Measurements from ENCODE around the gene GSX2. TPM values are rescaled to one million over a fixed set of nuclear protein-coding genes. Genes with fewer than 3 reads are reported as not detected.
A peak's percentile ranks its signal among the peaks of the same experiment; 100 is the strongest.

The GSX2 gene
- polyA plus RNA-seq, 1 donor (not counting 4 experiments of a cell fraction or from before 2014, with no cell fraction given): not detected

DNA sequence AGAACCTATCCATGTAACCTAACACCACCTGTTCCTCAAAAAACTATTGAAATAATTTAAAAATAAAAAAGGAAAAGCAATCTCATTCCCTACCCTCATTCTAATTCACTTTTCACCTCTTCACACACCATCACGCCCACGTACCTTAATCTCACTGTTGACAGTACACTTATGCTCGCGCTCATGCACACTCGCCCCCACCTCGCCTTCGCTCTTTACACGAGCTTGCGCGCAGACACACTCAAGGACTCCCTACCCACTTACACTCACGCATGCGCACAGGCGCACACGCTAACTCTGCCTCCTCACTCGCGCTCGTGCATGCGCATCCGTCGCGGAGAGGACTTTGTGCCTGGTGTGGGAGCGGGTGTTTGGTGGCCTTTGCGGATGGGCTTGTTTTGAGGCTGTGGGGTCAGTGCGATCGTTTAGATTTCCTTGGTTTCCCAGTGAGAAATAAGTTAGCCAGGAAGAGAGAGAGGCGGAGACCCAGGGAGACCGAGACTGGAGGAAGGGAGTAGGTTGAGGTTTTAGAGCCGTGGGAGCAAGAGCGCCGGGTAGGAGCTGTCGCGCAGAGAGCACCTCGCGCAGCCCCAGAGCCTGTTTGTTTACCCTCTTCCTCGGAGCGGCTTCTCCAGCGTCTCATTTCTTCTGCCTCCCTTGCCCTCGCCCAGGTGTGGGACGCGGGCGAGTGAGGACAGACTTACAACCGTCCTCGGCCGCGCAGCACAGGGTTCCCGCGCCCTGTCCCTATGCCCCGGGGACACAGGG is 8.1 kb upstream of the GSX2 start:
- no peaks in the 10 kb centered on the region for H3K79me2 ChIP-seq (ENCODE audit: control insufficient read depth, insufficient read depth, low read length)
- H3K9me3 ChIP-seq (ENCODE audit: control insufficient read depth, low read depth, low read length): no peaks in the 10 kb centered on the region
- peak overlapping the region; percentile 39 to 78 (median 71) for H3K4me3 ChIP-seq (ENCODE audit: control insufficient read depth in 2 of 3, extremely low read depth in 1 of 3, insufficient read depth in 2 of 3, low read depth in 1 of 3, low read length in 3 of 3)
- H3K9me1 ChIP-seq (ENCODE audit: control insufficient read depth, extremely low read depth, insufficient read depth, low read length): no peaks in the 10 kb centered on the region
- FAIRE-seq: peak; percentile 75
- H3K27ac ChIP-seq (ENCODE audit: control insufficient read depth, insufficient read depth, low read length): no peak overlapping the region
- H4K20me1 ChIP-seq (ENCODE audit: control insufficient read depth, extremely low read depth, insufficient read depth, low read length): no peaks in the 10 kb centered on the region
- peaks cover 20% of the 10 kb centered on the region for H3K4me1 ChIP-seq (ENCODE audit: control insufficient read depth, extremely low read depth, insufficient read depth, low read length)
- dilution Hi-C loops (cut with MboI; ENCODE audit: extremely low pct_ligation_motif_present, low sequenced_read_pairs): no loop called here
- DNase-seq (ENCODE audit: low read depth, low spot score): peak; percentile 38
- H3K36me3 ChIP-seq (ENCODE audit: control insufficient read depth in 2 of 2, extremely low read depth in 1 of 2, insufficient read depth in 2 of 2, low read length in 2 of 2): no peaks in the 10 kb centered on the region
- TF ChIP-seq, protein P1, sequence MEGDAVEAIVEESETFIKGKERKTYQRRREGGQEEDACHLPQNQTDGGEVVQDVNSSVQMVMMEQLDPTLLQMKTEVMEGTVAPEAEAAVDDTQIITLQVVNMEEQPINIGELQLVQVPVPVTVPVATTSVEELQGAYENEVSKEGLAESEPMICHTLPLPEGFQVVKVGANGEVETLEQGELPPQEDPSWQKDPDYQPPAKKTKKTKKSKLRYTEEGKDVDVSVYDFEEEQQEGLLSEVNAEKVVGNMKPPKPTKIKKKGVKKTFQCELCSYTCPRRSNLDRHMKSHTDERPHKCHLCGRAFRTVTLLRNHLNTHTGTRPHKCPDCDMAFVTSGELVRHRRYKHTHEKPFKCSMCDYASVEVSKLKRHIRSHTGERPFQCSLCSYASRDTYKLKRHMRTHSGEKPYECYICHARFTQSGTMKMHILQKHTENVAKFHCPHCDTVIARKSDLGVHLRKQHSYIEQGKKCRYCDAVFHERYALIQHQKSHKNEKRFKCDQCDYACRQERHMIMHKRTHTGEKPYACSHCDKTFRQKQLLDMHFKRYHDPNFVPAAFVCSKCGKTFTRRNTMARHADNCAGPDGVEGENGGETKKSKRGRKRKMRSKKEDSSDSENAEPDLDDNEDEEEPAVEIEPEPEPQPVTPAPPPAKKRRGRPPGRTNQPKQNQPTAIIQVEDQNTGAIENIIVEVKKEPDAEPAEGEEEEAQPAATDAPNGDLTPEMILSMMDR (optimal IDR thresholded peaks at IDR 0.05 in 1 of 3, IDR thresholded peaks at IDR 0.05 in 1 of 3, conservative IDR thresholded peaks at IDR 0.05 in 1 of 3; ENCODE audit: extremely low read depth in 1 of 3, insufficient read depth in 2 of 3, low read length in 3 of 3): no peak
- no peak for TF ChIP-seq EZH2 (IDR thresholded peaks at IDR 0.05; ENCODE audit: low read length)
- H3K27me3 ChIP-seq (ENCODE audit: control insufficient read depth, extremely low read depth, insufficient read depth, low read length): peaks cover 36% of the 10 kb centered on the region
- peak overlapping the region; percentile 65 for H3K9ac ChIP-seq (ENCODE audit: control insufficient read depth, extremely low read depth, insufficient read depth, low read length)
- H3K4me2 ChIP-seq (ENCODE audit: control insufficient read depth, extremely low read depth, insufficient read depth, low read depth, low read length): peak overlapping the region; percentile 96
- peak overlapping the region; percentile 95 for H2AFZ ChIP-seq (ENCODE audit: control insufficient read depth, low read length)

DNA sequence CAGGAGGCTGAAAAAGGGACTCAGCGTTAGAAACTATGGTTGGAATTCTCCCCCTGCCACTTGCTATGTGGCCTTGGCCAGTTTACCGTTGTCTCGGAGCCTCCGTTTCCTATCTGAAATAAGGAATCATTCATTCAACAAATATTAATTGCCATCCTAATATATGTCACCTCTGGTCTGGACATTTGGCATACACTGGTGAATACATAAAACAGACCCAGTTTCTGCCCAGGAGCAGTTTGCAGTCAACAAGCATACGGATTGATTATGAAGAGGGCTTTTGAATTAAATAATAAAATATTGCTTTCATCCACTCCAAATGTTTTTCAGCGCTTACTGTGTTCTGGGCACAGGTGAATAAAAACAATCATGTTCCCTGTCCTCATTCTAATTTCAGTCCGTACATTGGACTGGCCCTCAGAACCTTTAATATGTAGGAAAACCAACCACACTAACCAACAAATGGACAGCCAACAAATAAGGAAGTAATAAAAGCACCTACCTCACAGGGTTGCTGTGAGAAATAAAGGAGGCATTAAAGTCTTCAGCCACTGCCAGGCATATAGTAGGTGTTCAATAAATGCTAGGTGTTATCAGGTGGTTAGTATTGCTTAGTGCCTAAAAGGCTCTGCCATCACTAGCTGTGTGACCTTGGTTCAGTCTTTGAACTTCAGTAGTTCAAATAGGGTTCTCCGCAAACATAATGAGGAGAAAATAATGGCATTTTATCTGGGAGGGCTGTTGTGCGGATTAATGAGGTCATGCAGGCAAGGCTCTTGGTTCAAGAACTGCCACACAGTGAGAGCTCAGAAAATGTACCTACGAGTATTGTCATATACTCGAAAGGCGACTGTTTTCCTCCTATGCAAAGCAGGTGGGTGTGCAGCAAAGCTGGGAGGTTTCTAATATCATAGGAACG is 7.3 kb upstream of the GSX2 start:
- TF ChIP-seq, protein P1 (optimal IDR thresholded peaks at IDR 0.05 in 1 of 3, IDR thresholded peaks at IDR 0.05 in 1 of 3, conservative IDR thresholded peaks at IDR 0.05 in 1 of 3; ENCODE audit: extremely low read depth in 1 of 3, insufficient read depth in 2 of 3, low read length in 3 of 3): no peak
- no peak for TF ChIP-seq EZH2 (IDR thresholded peaks at IDR 0.05; ENCODE audit: low read length)
- H2AFZ ChIP-seq (ENCODE audit: control insufficient read depth, low read length): peak overlapping the region; percentile 95
- H3K79me2 ChIP-seq (ENCODE audit: control insufficient read depth, insufficient read depth, low read length): no peaks in the 10 kb centered on the region
- H3K4me2 ChIP-seq (ENCODE audit: control insufficient read depth, extremely low read depth, insufficient read depth, low read depth, low read length): peak overlapping the region; percentile 96
- H3K27ac ChIP-seq (ENCODE audit: control insufficient read depth, insufficient read depth, low read length): no peak overlapping the region
- peaks cover 20% of the 10 kb centered on the region for H3K4me1 ChIP-seq (ENCODE audit: control insufficient read depth, extremely low read depth, insufficient read depth, low read length)
- H3K4me3 ChIP-seq (ENCODE audit: control insufficient read depth in 2 of 3, extremely low read depth in 1 of 3, insufficient read depth in 2 of 3, low read depth in 1 of 3, low read length in 3 of 3): peak overlapping the region; percentile 39 to 78 (median 71)
- H4K20me1 ChIP-seq (ENCODE audit: control insufficient read depth, extremely low read depth, insufficient read depth, low read length): no peaks in the 10 kb centered on the region
- H3K9me1 ChIP-seq (ENCODE audit: control insufficient read depth, extremely low read depth, insufficient read depth, low read length): no peaks in the 10 kb centered on the region
- dilution Hi-C loops (cut with MboI; ENCODE audit: extremely low pct_ligation_motif_present, low sequenced_read_pairs): no loop called here
- H3K27me3 ChIP-seq (ENCODE audit: control insufficient read depth, extremely low read depth, insufficient read depth, low read length): peaks cover 45% of the 10 kb centered on the region
- no peak for DNase-seq (ENCODE audit: low read depth, low spot score)
- no peak for FAIRE-seq
- no peaks in the 10 kb centered on the region for H3K9me3 ChIP-seq (ENCODE audit: control insufficient read depth, low read depth, low read length)
- H3K36me3 ChIP-seq (ENCODE audit: control insufficient read depth in 2 of 2, extremely low read depth in 1 of 2, insufficient read depth in 2 of 2, low read length in 2 of 2): no peaks in the 10 kb centered on the region
- H3K9ac ChIP-seq (ENCODE audit: control insufficient read depth, extremely low read depth, insufficient read depth, low read length): peak overlapping the region; percentile 65
